GM12878 (cell line): ENCODE data around the gene CMYA5. TPM values are rescaled to one million over a fixed set of nuclear protein-coding genes. Genes with fewer than 3 reads are reported as not detected.

ENCODE experiments used
- ATF2 ChIP-seq: IDR thresholded peaks from 2 replicates; pipeline ENCODE4 v1.6.1; 2012; ENCODE audit warnings: low read length, inconsistent platforms
- CTCF ChIP-seq, 3 experiments: IDR thresholded peaks in 2 of 3; conservative IDR thresholded peaks in 1 of 3; 2 replicates each; pipeline ENCODE4 v1.5.1; 2011; ENCODE audit warnings: low read depth in 3 of 3, low read length in 3 of 3, mild to moderate bottlenecking in 3 of 3, control low read depth in 2 of 3, moderate library complexity in 2 of 3, inconsistent platforms in 1 of 3, mixed read lengths in 1 of 3; ENCODE audit not compliant: control insufficient read depth in 2 of 3, insufficient read depth in 1 of 3; ENCODE audit errors: extremely low read depth in 1 of 3
- E2F8 ChIP-seq: fragments of 450-650 bp; IDR thresholded peaks from 2 replicates; pipeline ENCODE4 v1.6.1; 2018; ENCODE audit warnings: mild to moderate bottlenecking, low read depth, moderate library complexity; ENCODE audit not compliant: partially characterized antibody
- E4F1 ChIP-seq: fragments of 450-650 bp; IDR thresholded peaks from 2 replicates; pipeline ENCODE4 v1.6.1; 2018; ENCODE audit warnings: borderline replicate concordance, mild to moderate bottlenecking; ENCODE audit not compliant: partially characterized antibody
- IRF4 ChIP-seq: IDR thresholded peaks from 2 replicates; pipeline ENCODE4 v1.6.1; 2011; ENCODE audit warnings: low read depth, low read length
- NR2C1 ChIP-seq: fragments of 450-650 bp; IDR thresholded peaks from 2 replicates; pipeline ENCODE4 v1.6.1; 2017; ENCODE audit warnings: antibody characterized with exemption, mild to moderate bottlenecking, moderate library complexity
- RELA ChIP-seq: fragments of 450-650 bp; IDR thresholded peaks from 2 replicates; pipeline ENCODE4 v1.8.0; 2014; ENCODE audit warnings: borderline replicate concordance; ENCODE audit not compliant: partially characterized antibody
- polyA plus RNA-seq, 11 experiments: library from polyadenylated mRNA; depleted of rRNA in 4 of 11; unstranded in 6 of 11; stranded (reverse) in 5 of 11; fragments of >200 nt; fragmentation: Nextera tagmentation in 4 of 11; fragmentation: Illumina TruSeq in 1 of 11; extraction: Ambion mirVana in 4 of 11; extraction: Trizol in 1 of 11; gene quantifications; 1 replicate in 1 of 11; 2 replicates in 10 of 11; pipeline versions ENCODE4 v1.2.1 to v1.2.3, GENCODE V29; 2011 to 2016; ENCODE audit warnings: inconsistent platforms in 2 of 11, missing spikeins in 2 of 11, low read depth in 1 of 11
- total RNA-seq, 4 experiments: library from RNA; depleted of rRNA in 3 of 4; stranded (reverse); fragments of >200 nt in 3 of 4; fragmentation: Illumina TruSeq in 1 of 4; extraction: Trizol in 1 of 4; gene quantifications; 2 replicates each; pipeline versions ENCODE4 v1.2.1 to v1.2.3, GENCODE V29; 2013 to 2021

CMYA5 gene
- total and polyA plus RNA-seq, 10 of the 15 experiments (the other 5 are each of a cell fraction or from before 2014, with no cell fraction given): 0.01 to 0.34 (median 0.16) TPM; not detected in 1

GRCh38 chr5:79794347-79794746 is 104.7 kb downstream of the CMYA5 start (continued):
- no peak for TF ChIP-seq ATF2
- no peak for TF ChIP-seq E4F1
- no peak for TF ChIP-seq CTCF (IDR thresholded peaks at IDR 0.05 in 2 of 3, conservative IDR thresholded peaks at IDR 0.05 in 1 of 3; ENCODE audit: control insufficient read depth in 2 of 3, extremely low read depth in 1 of 3, insufficient read depth in 1 of 3, low read depth in 3 of 3, low read length in 3 of 3)
- no peak for TF ChIP-seq IRF4
- TF ChIP-seq RELA: no peak
- no peak for TF ChIP-seq E2F8
- TF ChIP-seq NR2C1: no peak
